T-helper 2 cell treated with Interferon-gamma antibody and Interleukin-4, amounts not matched to agents 5 μg/mL and 100 μg/mL, for 36 hours (primary cell): Measurements from ENCODE around the gene LYPLAL1.
"Not testable (repeated sequence)": the region's sequence is repeated elsewhere in the genome, so short reads cannot be mapped to it uniquely, and the experiment has no call there.

Experiments
- DNase-seq: peaks from one replicate; pipeline ENCODE4 v3.0.0; 2021; ENCODE audit warnings: low spot score
- H3K27ac Mint-ChIP-seq: one replicate; pipeline ENCODE4 v1.8.0; 2021; ENCODE audit warnings: mild to moderate bottlenecking, mixed read lengths
- H3K27me3 Mint-ChIP-seq: one replicate; pipeline ENCODE4 v1.8.0; 2021; ENCODE audit warnings: low read depth, mixed read lengths
- H3K36me3 Mint-ChIP-seq: one replicate; pipeline ENCODE4 v1.8.0; 2021; ENCODE audit warnings: low read depth, mixed read lengths
- H3K4me1 Mint-ChIP-seq: one replicate; pipeline ENCODE4 v1.8.0; 2021; ENCODE audit warnings: low read depth, mixed read lengths
- H3K4me3 Mint-ChIP-seq: one replicate; pipeline ENCODE4 v1.8.0; 2022; ENCODE audit warnings: mild to moderate bottlenecking, moderate library complexity, mixed read lengths
- H3K9me3 Mint-ChIP-seq: one replicate; pipeline ENCODE4 v1.8.0; 2021; ENCODE audit warnings: mixed read lengths

The LYPLAL1 gene

DNA sequence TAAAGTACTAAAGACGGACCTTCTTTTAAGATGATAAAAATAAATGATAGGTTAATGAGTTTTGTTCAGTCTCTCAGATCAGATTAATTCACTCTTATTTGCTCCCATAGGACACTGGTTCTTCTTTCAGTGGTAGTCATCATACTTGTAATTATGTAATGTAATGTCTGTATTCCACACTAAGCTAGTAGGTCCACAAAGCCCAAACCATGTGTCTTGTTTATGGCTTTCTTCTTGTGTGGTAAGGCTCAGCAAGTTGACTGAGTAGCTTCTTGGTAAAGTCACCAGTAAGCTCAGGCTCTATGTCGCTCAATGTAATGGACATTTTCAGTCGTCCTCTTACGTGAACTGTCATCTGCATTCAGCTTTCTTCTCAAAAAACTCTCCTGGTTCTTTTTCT lies 2.5 kb downstream of the LYPLAL1 start:
- Mint-ChIP-seq H3K27me3 (no peaks in the 10 kb centered on the region), H3K4me1 (peaks cover 24% of the 10 kb centered on the region), H3K4me3 (no peak overlapping the region), H3K36me3 (peaks cover 14% of the 10 kb centered on the region), H3K27ac (no peak overlapping the region), H3K9me3 (peaks cover 5% of the 10 kb centered on the region)
- DNase-seq, result no peak

DNA sequence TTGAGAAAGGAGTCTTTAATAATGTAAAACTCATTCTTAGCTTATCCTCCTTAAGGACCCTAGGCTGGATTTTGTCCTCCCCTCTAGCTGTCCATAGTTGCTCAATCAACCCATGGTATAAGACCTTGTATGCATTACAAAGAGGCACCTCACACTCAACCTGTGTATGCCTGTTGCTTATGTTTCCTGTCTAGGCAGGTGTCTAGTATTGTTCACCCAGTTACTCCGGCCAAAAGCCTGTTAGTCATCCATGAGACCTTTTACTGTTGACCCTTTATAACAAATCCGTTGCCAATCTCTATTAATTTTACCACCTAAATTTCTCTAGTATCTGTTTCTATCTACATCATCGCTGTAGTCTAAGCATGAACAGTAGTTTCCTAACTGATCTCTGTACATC lies 3.7 kb downstream of the LYPLAL1 start:
- no peak for DNase-seq
- no peak overlapping the region for H3K4me3 Mint-ChIP-seq
- peaks cover 5% of the 10 kb centered on the region for H3K9me3 Mint-ChIP-seq
- peaks cover 21% of the 10 kb centered on the region for H3K4me1 Mint-ChIP-seq
- peaks cover 17% of the 10 kb centered on the region for H3K36me3 Mint-ChIP-seq
- H3K27me3 Mint-ChIP-seq, result no peaks in the 10 kb centered on the region
- H3K27ac Mint-ChIP-seq, result no peak overlapping the region

DNA sequence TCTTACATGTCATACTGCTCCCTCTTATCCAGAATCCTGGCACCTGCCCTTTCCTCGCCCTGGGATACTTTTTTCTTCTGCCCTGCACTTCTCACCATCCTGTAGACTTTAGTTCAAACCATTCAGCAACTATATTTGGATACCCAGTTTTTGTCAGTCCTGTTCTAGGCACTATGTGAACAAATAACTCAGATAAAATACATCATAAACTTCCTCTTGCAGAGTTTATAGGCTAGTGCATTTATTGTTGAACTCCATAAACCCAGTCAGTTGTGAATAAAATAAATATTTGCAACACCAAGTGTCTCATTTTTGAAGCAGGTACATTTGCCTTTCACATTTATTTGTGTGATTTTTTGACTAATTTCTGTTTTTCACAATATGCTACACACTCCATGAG lies 4.3 kb downstream of the LYPLAL1 start:
- Mint-ChIP-seq H3K9me3 (peaks cover 2% of the 10 kb centered on the region), H3K4me1 (peaks cover 21% of the 10 kb centered on the region), H3K27ac (no peak overlapping the region), H3K36me3 (peaks cover 20% of the 10 kb centered on the region), H3K27me3 (no peaks in the 10 kb centered on the region), H3K4me3 (no peak overlapping the region)
- no peak for DNase-seq

DNA sequence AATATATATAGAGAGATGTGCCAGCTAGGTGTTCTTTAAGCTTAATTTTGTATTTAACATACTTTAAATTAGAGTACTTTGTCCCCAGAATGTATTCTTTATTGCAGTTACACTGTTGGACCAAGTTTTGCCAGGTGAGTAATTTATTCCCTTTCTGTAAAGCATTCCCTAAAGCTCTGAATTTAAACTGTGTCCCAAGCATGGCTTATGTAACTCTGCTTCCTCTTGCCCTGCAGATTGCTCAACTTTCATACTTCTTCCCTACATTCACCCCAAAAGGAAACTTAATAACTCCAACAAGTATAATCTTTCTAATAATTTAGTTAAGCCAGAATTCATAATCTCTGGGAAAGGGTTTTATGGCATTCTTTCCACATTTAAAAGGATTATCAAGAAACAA lies 5.6 kb downstream of the LYPLAL1 start:
- H3K4me1 Mint-ChIP-seq, result peaks cover 26% of the 10 kb centered on the region
- H3K27me3 Mint-ChIP-seq, result no peaks in the 10 kb centered on the region
- H3K27ac Mint-ChIP-seq, result no peak overlapping the region
- no peaks in the 10 kb centered on the region for H3K9me3 Mint-ChIP-seq
- no peak overlapping the region for H3K4me3 Mint-ChIP-seq
- DNase-seq, result no peak
- peaks cover 24% of the 10 kb centered on the region for H3K36me3 Mint-ChIP-seq

DNA sequence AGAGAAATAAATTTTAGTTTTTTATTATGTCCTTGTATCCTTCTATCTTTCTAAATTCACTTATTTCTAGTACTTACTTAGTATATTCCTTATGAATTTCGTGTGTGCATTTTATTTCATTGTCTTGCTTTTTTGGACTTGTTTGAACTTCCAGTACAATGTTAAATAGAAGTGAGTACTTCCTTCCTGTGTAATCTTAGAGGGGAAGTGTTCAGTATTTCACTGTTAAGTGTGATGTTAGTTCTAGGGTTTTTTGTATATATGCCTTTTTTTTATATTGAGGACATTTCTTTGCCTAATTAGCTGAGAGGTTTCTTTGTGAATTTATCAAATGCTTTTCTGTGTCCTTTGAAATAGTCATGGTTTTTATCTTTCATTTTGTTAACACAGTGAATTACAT lies 10.7 kb downstream of the LYPLAL1 start:
- DNase-seq, result no peak
- Mint-ChIP-seq H3K27ac (no peak overlapping the region), H3K4me3 (no peak overlapping the region), H3K9me3 (no peaks in the 10 kb centered on the region), H3K36me3 (peaks cover 20% of the 10 kb centered on the region), H3K27me3 (no peaks in the 10 kb centered on the region), H3K4me1 (peaks cover 21% of the 10 kb centered on the region)

DNA sequence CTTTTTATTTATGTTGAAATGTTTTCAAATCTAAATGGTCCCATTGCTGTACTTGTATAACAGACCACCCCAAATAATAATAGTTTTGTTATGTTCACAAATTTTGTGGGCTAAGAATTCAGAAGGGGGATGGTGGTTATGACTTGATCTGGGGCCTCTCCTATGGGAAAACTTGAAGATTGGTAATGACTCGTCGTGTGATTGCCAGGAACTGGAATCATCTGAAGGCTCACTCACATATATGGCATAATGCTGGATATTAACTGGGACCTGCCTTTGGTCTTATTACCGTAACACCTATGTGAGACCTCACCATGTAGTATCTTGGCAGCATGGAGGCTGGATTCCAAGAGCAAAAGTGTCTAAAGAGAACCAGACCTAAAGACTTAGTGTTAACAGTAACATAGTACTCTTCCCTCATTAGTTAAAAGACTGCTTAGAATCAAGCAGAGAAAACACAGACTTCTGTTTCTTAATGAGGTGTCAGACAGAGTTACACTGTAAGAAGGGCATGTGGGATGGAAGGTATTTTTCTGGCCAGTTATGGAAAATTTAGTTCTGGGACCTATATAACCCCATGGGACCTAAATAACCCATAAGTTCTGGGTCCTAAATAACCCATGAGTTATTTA lies 11.9 kb downstream of the LYPLAL1 start:
- Mint-ChIP-seq H3K27ac (no peak overlapping the region), H3K9me3 (no peaks in the 10 kb centered on the region), H3K27me3 (no peaks in the 10 kb centered on the region), H3K36me3 (peaks cover 18% of the 10 kb centered on the region), H3K4me3 (no peak overlapping the region), H3K4me1 (peaks cover 23% of the 10 kb centered on the region)
- no peak for DNase-seq

DNA sequence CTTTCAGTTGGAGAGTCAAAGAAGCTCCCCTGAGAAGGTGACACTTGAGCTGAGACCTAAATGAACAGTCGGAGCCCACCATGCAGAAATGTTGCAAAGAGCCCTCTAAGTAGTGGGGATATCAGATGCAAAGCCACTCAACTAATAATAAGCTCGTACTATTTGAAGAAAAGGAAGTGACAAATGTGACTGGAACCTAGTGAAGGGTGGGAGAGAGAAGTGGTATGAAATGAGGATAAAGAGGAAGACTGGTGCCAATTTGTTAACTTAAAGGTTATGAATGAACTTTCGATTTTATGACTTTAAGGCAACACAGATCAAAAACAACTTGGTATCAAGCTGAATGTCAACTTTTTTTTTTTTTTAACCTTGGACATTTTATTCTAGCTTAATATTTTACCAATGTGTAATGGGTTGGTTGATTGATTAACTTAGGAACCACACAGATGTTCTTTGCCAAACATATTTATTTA lies 14.7 kb downstream of the LYPLAL1 start:
- Mint-ChIP-seq H3K9me3 (no peaks in the 10 kb centered on the region), H3K27me3 (no peaks in the 10 kb centered on the region), H3K36me3 (peaks cover 9% of the 10 kb centered on the region), H3K4me1 (peaks cover 26% of the 10 kb centered on the region), H3K4me3 (no peak overlapping the region), H3K27ac (no peak overlapping the region)
- no peak for DNase-seq

DNA sequence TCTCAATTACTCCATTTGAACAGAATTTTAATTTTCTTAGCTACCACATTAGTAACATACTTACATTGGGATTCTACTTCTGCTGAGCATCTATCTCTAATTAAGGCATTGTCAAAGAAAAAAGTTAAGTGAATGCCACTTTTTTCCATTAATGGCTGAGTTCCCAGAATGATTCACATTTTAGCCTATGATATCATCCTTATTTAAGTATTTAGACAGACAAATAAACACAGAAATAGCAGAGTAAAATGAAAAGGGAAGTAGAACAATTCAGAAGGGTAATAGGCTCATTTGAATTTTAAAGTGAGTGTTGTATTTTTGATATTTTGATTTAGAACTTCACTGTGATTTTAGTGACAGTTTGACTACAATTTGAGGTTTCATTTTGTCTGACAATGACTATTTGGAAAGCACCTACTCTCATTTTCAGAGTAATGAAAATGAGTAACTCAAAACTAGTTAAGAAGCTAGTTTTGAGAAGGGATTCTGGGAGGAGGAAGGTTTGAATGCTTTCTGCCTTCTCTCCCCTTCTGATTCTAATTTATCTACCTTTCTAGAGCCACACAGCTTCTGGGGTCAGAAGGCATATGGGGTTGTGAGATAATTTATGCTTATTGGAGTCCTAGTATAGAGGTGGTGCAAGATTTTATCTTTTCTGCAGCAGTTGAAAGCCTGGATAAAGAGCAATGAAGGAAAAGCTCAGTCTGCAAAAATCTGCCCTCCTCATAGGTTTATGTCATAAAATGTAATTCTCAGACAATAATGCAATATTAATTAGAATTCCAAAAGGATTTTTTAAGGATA lies 15.5 kb downstream of the LYPLAL1 start:
- no peak overlapping the region for H3K4me3 Mint-ChIP-seq
- peaks cover 12% of the 10 kb centered on the region for H3K36me3 Mint-ChIP-seq
- no peaks in the 10 kb centered on the region for H3K9me3 Mint-ChIP-seq
- no peak for DNase-seq
- no peaks in the 10 kb centered on the region for H3K27me3 Mint-ChIP-seq
- peaks cover 22% of the 10 kb centered on the region for H3K4me1 Mint-ChIP-seq
- H3K27ac Mint-ChIP-seq, result no peak overlapping the region

DNA sequence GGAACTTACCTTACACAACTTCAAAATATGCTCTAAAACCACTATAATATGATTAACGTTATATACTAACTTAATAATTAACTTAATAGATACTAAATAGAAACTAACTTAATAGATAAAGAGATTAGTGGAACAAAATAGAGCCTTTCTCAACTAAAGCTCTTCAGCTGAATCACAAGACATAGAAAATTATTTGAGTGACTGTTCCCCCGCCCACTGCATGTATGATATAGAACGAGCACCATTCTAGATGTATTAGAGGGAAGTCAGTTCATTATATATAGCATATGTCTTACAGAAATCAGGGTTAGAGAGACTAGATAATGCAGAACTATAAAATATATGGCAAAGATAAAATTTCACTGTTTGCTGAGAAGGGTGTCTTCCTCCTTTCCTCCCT lies 16.3 kb downstream of the LYPLAL1 start:
- peaks cover 13% of the 10 kb centered on the region for H3K36me3 Mint-ChIP-seq
- H3K27ac Mint-ChIP-seq, result no peak overlapping the region
- no peak for DNase-seq
- no peaks in the 10 kb centered on the region for H3K9me3 Mint-ChIP-seq
- no peaks in the 10 kb centered on the region for H3K27me3 Mint-ChIP-seq
- peaks cover 19% of the 10 kb centered on the region for H3K4me1 Mint-ChIP-seq
- H3K4me3 Mint-ChIP-seq, result no peak overlapping the region

DNA sequence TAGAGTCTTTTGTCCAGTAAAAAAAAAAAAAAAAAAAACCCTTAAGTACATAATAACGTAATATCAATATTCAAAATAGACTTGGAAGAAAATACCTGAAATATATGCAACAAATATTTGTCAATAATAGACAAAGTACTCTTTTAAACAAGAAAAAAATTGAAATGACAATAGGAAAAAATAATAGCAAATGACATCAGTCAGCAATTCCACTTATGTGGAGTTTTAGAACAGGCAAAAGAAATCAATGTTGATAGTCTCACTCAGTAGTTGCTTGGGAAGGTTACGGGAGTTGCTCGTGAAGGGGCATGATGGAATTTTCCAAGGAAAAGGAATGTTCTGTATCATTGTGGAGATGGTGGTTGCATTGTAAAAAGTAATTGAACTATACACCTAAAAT lies 16.9 kb downstream of the LYPLAL1 start:
- peaks cover 17% of the 10 kb centered on the region for H3K4me1 Mint-ChIP-seq
- H3K27ac Mint-ChIP-seq, result no peak overlapping the region
- peaks cover 11% of the 10 kb centered on the region for H3K36me3 Mint-ChIP-seq
- no peaks in the 10 kb centered on the region for H3K27me3 Mint-ChIP-seq
- no peak overlapping the region for H3K4me3 Mint-ChIP-seq
- no peaks in the 10 kb centered on the region for H3K9me3 Mint-ChIP-seq
- DNase-seq, result no peak

DNA sequence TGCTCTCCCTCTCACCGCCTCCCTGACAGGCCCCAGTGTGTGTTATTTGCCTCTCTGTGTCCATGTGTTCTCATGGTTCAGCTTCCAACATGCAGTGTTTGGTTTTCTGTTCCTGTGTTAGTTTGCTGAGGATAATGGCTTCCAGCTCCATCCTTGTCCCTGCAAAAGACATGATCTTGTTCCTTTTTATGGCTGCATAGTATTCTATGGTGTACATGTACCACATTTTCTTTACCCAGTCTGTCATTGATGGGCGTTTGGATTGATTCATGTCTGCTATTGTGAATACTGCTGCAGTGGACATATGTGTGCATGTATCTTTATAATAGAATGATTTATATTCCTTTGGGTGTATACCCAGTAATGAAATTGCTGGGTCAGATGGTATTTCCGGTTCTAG lies 22.2 kb downstream of the LYPLAL1 start:
- not testable (repeated sequence) for H3K4me1 Mint-ChIP-seq, H3K27me3 Mint-ChIP-seq, H3K27ac Mint-ChIP-seq, H3K4me3 Mint-ChIP-seq, H3K9me3 Mint-ChIP-seq, DNase-seq
- H3K36me3 Mint-ChIP-seq, result peaks cover 22% of the 10 kb centered on the region

DNA sequence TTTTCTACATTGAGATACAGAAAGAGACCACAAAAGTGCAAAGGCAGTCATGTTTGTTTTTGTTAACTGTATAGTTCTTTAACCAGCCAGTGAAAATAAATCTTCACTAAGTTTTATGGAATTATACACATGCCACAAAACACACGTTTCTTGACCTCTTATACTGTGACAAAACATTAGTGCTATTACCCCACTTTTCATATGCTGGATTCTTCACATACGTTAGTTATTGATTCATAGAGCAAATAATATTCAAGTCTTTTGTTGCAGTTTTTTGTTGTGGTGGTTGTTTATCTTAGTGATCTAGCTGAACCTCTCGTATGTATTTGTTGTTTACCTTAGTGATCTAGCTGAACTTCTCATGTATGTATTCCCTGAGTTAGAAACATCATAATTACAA lies 28.0 kb downstream of the LYPLAL1 start:
- no peaks in the 10 kb centered on the region for H3K27me3 Mint-ChIP-seq
- DNase-seq, result no peak
- H3K9me3 Mint-ChIP-seq, result no peaks in the 10 kb centered on the region
- peaks cover 5% of the 10 kb centered on the region for H3K36me3 Mint-ChIP-seq
- H3K4me1 Mint-ChIP-seq, result no peaks in the 10 kb centered on the region
- no peak overlapping the region for H3K27ac Mint-ChIP-seq
- H3K4me3 Mint-ChIP-seq, result no peak overlapping the region

DNA sequence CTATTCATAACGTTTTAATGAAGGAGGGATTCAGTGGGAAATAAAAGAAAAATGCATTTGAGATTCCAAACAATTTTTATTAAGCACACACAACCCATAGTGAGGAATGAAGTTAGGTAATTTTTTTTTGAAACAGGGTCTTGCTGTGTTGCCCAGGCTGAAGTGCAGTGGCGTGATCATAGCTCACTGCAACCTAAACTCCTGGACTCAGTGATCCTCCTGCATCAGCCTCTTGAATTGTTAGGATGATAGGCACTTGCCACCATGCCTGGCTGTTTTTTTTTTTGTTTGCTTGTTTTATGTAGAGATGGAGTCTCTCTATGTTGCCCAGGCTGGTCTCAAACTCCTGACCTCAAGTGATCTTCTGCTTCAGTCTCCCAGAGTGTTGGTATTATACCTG lies 28.9 kb downstream of the LYPLAL1 start:
- Mint-ChIP-seq H3K36me3 (peaks cover 3% of the 10 kb centered on the region), H3K4me1 (no peaks in the 10 kb centered on the region), H3K9me3 (no peaks in the 10 kb centered on the region), H3K27ac (no peak overlapping the region), H3K27me3 (no peaks in the 10 kb centered on the region), H3K4me3 (no peak overlapping the region)
- DNase-seq, result no peak

DNA sequence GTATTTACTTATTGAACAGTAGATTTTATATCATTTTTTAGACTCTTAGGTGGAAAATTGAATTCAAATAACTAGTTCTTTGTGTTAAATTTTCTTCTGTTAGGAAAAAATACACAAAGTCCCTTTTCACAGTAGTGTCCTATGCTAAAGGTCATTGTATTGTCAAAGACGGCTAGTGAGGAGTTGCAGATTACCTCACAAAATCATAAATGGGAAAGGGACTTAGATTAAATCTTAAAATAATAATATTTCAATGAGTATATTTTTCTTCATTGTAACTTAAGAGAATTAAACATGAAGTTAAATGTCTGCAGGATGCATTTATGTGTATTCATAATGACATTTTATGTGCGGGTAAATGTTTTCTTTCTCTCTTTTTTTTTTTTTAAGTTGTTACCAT lies 32.7 kb downstream of the LYPLAL1 start:
- Mint-ChIP-seq H3K4me3 (no peak overlapping the region), H3K9me3 (no peaks in the 10 kb centered on the region), H3K4me1 (no peaks in the 10 kb centered on the region), H3K36me3 (peaks cover 2% of the 10 kb centered on the region), H3K27me3 (no peaks in the 10 kb centered on the region), H3K27ac (no peak overlapping the region)
- no peak for DNase-seq
